ENCODE data around the gene IRF4.

DNA sequence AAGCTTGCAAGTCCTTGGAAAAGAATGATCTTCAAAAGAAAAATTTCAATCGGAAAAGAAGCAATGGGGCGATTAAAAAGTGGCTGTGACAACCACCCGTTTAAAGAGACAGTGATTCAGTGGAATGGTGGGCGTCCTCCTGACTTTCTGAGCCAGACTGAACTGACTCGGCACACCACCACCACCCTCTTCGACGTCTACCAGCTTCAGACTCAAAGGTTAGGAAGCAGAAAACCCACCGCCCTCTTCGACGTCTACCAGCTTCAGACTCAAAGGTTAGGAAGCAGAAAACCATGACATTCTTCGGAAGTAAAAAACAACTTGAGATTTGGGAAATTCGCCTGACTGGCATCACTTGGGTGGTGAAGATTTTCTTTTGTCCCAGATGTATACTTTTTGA is 28.3 kb upstream of the IRF4 start:
- TF ChIP-seq, protein P1, sequence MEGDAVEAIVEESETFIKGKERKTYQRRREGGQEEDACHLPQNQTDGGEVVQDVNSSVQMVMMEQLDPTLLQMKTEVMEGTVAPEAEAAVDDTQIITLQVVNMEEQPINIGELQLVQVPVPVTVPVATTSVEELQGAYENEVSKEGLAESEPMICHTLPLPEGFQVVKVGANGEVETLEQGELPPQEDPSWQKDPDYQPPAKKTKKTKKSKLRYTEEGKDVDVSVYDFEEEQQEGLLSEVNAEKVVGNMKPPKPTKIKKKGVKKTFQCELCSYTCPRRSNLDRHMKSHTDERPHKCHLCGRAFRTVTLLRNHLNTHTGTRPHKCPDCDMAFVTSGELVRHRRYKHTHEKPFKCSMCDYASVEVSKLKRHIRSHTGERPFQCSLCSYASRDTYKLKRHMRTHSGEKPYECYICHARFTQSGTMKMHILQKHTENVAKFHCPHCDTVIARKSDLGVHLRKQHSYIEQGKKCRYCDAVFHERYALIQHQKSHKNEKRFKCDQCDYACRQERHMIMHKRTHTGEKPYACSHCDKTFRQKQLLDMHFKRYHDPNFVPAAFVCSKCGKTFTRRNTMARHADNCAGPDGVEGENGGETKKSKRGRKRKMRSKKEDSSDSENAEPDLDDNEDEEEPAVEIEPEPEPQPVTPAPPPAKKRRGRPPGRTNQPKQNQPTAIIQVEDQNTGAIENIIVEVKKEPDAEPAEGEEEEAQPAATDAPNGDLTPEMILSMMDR (IDR thresholded peaks at IDR 0.05), result no peak
- no peak for TF ChIP-seq POLR2A (IDR thresholded peaks at IDR 0.05)
